GM12878 (cell line): ENCODE measurements around the gene STAMBP.

Experiments
- CHD1 ChIP-seq: IDR thresholded peaks from 2 replicates; pipeline ENCODE4 v1.6.1; 2012; ENCODE audit warnings: low read depth, low read length, improper control_type of control experiment
- CREM ChIP-seq: IDR thresholded peaks from 2 replicates; pipeline ENCODE4 v1.6.1; 2014; ENCODE audit warnings: antibody characterized with exemption, low read depth
- MAX ChIP-seq: IDR thresholded peaks from 2 replicates; pipeline ENCODE4 v1.6.1; 2012; ENCODE audit warnings: low read depth, low read length, improper control_type of control experiment
- NFYB ChIP-seq: IDR thresholded peaks from 2 replicates; pipeline ENCODE4 v1.6.1; 2011; ENCODE audit warnings: low read depth, mild to moderate bottlenecking, low read length, improper control_type of control experiment, moderate library complexity; ENCODE audit not compliant: insufficient read depth
- NR2C2 ChIP-seq: IDR thresholded peaks from 2 replicates; pipeline ENCODE4 v1.6.1; 2011; ENCODE audit warnings: borderline replicate concordance, low read depth; ENCODE audit not compliant: control insufficient read depth, insufficient read length
- POLR2A ChIP-seq: IDR thresholded peaks from 2 replicates; pipeline ENCODE4 v1.6.1; 2011; ENCODE audit warnings: low read depth, mild to moderate bottlenecking, low read length
- RELA ChIP-seq: fragments of 450-650 bp; IDR thresholded peaks from 2 replicates; pipeline ENCODE4 v1.8.0; 2014; ENCODE audit warnings: borderline replicate concordance; ENCODE audit not compliant: partially characterized antibody
- SMC3 ChIP-seq: IDR thresholded peaks from 2 replicates; pipeline ENCODE4 v1.6.1; 2011; ENCODE audit warnings: low read length, improper control_type of control experiment, borderline replicate concordance
- TF ChIP-seq, protein P1 (sequence below): IDR thresholded peaks from 2 replicates; pipeline ENCODE4 v1.6.1; 2011; ENCODE audit warnings: low read depth, low read length, improper control_type of control experiment, borderline replicate concordance
- TF ChIP-seq, protein P2 (sequence below), 3 experiments: IDR thresholded peaks in 2 of 3; conservative IDR thresholded peaks in 1 of 3; 2 replicates each; pipeline ENCODE4 v1.5.1; 2011; ENCODE audit warnings: low read depth in 3 of 3, low read length in 3 of 3, mild to moderate bottlenecking in 3 of 3, control low read depth in 2 of 3, moderate library complexity in 2 of 3, inconsistent platforms in 1 of 3, mixed read lengths in 1 of 3; ENCODE audit not compliant: control insufficient read depth in 2 of 3, insufficient read depth in 1 of 3; ENCODE audit errors: extremely low read depth in 1 of 3
- TF ChIP-seq, protein P3 (sequence below): fragments of 450-650 bp; IDR thresholded peaks from 2 replicates; pipeline ENCODE4 v1.6.1; 2016; ENCODE audit warnings: mild to moderate bottlenecking

GRCh38 chr2:73917296-73917695 lies 88.5 kb downstream of the STAMBP start:
- TF ChIP-seq RELA (no peak), CREM (no peak), SMC3 (no peak), NR2C2 (no peak), CHD1 (no peak), POLR2A (no peak), MAX (no peak), NFYB (no peak)
- TF ChIP-seq, protein P1, sequence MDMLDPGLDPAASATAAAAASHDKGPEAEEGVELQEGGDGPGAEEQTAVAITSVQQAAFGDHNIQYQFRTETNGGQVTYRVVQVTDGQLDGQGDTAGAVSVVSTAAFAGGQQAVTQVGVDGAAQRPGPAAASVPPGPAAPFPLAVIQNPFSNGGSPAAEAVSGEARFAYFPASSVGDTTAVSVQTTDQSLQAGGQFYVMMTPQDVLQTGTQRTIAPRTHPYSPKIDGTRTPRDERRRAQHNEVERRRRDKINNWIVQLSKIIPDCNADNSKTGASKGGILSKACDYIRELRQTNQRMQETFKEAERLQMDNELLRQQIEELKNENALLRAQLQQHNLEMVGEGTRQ = no peak
- TF ChIP-seq, protein P2, sequence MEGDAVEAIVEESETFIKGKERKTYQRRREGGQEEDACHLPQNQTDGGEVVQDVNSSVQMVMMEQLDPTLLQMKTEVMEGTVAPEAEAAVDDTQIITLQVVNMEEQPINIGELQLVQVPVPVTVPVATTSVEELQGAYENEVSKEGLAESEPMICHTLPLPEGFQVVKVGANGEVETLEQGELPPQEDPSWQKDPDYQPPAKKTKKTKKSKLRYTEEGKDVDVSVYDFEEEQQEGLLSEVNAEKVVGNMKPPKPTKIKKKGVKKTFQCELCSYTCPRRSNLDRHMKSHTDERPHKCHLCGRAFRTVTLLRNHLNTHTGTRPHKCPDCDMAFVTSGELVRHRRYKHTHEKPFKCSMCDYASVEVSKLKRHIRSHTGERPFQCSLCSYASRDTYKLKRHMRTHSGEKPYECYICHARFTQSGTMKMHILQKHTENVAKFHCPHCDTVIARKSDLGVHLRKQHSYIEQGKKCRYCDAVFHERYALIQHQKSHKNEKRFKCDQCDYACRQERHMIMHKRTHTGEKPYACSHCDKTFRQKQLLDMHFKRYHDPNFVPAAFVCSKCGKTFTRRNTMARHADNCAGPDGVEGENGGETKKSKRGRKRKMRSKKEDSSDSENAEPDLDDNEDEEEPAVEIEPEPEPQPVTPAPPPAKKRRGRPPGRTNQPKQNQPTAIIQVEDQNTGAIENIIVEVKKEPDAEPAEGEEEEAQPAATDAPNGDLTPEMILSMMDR (IDR thresholded peaks at IDR 0.05 in 2 of 3, conservative IDR thresholded peaks at IDR 0.05 in 1 of 3; ENCODE audit: control insufficient read depth in 2 of 3, extremely low read depth in 1 of 3, insufficient read depth in 1 of 3, low read depth in 3 of 3, low read length in 3 of 3) = no peak
- TF ChIP-seq, protein P3, sequence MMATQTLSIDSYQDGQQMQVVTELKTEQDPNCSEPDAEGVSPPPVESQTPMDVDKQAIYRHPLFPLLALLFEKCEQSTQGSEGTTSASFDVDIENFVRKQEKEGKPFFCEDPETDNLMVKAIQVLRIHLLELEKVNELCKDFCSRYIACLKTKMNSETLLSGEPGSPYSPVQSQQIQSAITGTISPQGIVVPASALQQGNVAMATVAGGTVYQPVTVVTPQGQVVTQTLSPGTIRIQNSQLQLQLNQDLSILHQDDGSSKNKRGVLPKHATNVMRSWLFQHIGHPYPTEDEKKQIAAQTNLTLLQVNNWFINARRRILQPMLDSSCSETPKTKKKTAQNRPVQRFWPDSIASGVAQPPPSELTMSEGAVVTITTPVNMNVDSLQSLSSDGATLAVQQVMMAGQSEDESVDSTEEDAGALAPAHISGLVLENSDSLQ = no peak
